Measurements from ENCODE around the gene MCCC2.

DNA sequence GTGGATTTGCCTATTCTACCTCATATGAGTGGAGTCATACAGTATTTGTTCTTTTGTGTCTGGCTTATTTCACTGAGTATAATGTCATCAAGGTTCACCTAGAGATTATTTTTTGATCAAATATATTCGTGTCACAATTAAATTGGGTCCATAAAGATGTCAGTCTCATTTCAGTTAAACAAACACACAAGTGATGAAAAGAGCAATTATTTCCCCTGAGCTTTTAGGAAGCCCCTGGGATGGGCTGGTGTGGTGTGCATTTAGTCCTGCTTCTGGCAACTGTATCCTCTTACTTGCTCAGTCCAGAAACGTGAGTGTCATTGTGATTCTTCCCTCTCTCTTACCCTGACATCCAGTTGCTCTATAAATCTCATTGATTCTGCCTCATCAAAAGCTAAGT, 79.2 kb downstream of the MCCC2 start:
- no peak for TF ChIP-seq POLR2A (IDR thresholded peaks at IDR 0.05)
- TF ChIP-seq, protein P1, sequence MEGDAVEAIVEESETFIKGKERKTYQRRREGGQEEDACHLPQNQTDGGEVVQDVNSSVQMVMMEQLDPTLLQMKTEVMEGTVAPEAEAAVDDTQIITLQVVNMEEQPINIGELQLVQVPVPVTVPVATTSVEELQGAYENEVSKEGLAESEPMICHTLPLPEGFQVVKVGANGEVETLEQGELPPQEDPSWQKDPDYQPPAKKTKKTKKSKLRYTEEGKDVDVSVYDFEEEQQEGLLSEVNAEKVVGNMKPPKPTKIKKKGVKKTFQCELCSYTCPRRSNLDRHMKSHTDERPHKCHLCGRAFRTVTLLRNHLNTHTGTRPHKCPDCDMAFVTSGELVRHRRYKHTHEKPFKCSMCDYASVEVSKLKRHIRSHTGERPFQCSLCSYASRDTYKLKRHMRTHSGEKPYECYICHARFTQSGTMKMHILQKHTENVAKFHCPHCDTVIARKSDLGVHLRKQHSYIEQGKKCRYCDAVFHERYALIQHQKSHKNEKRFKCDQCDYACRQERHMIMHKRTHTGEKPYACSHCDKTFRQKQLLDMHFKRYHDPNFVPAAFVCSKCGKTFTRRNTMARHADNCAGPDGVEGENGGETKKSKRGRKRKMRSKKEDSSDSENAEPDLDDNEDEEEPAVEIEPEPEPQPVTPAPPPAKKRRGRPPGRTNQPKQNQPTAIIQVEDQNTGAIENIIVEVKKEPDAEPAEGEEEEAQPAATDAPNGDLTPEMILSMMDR (IDR thresholded peaks at IDR 0.05 in 8 of 11, conservative IDR thresholded peaks at IDR 0.05 in 3 of 11), result no peak
- no peak for TF ChIP-seq POLR2AphosphoS5 (IDR thresholded peaks at IDR 0.05)

Data from spleen (tissue), 7 donors.